Mesendoderm (in vitro differentiated cells): ENCODE results near the gene BICD1.

Experiments used
- DNase-seq: peaks from one replicate; pipeline ENCODE4 v3.0.0; 2013
- H2AK5ac ChIP-seq: 2 replicates; pipeline ENCODE4 v1.6.1; 2013; ENCODE audit warnings: low read length, inconsistent platforms
- H2BK120ac ChIP-seq: 2 replicates; pipeline ENCODE4 v1.6.1; 2013; ENCODE audit warnings: low read depth, mild to moderate bottlenecking, low read length, moderate library complexity, mixed read lengths
- H2BK15ac ChIP-seq: replicated peaks from 2 replicates; pipeline ENCODE4 v1.6.1; 2013; ENCODE audit warnings: low read depth, mild to moderate bottlenecking, moderate library complexity
- H2BK5ac ChIP-seq: 2 replicates; pipeline ENCODE4 v1.6.1; 2013; ENCODE audit warnings: low read length, inconsistent platforms
- H3K18ac ChIP-seq: 2 replicates; pipeline ENCODE4 v1.6.1; 2013; ENCODE audit warnings: mild to moderate bottlenecking, low read length, mixed read lengths
- H3K23ac ChIP-seq: one replicate; pipeline ENCODE4 v1.6.1; 2013; ENCODE audit warnings: low read length
- H3K27ac ChIP-seq: 2 replicates; pipeline ENCODE4 v1.5.1; 2013; ENCODE audit warnings: low read depth, mild to moderate bottlenecking, inconsistent platforms, low read length, moderate library complexity
- H3K27me3 ChIP-seq: 2 replicates; pipeline ENCODE4 v1.6.1; 2013; ENCODE audit warnings: low read length, control low read depth, mild to moderate bottlenecking, inconsistent platforms; ENCODE audit not compliant: insufficient read depth, poor library complexity
- H3K36me3 ChIP-seq: 2 replicates; pipeline ENCODE4 v1.6.1; 2013; ENCODE audit warnings: low read length, inconsistent platforms; ENCODE audit not compliant: control insufficient read depth, insufficient read depth
- H3K4ac ChIP-seq: one replicate; pipeline ENCODE4 v1.6.1; 2013; ENCODE audit warnings: low read depth, mild to moderate bottlenecking, low read length, moderate library complexity
- H3K4me1 ChIP-seq: 2 replicates; pipeline ENCODE4 v1.6.1; 2013; ENCODE audit warnings: low read depth, low read length, inconsistent platforms; ENCODE audit not compliant: control insufficient read depth
- H3K4me2 ChIP-seq: 2 replicates; pipeline ENCODE4 v1.6.1; 2013; ENCODE audit warnings: low read length
- H3K4me3 ChIP-seq: 2 replicates; pipeline ENCODE4 v1.5.1; 2013; ENCODE audit warnings: mild to moderate bottlenecking, low read length
- H3K56ac ChIP-seq: one replicate; pipeline ENCODE4 v1.6.1; 2013; ENCODE audit warnings: low read length
- H3K79me1 ChIP-seq: 2 replicates; pipeline ENCODE4 v1.6.1; 2013; ENCODE audit warnings: low read length, inconsistent platforms
- H3K79me2 ChIP-seq: 2 replicates; pipeline ENCODE4 v1.6.1; 2013; ENCODE audit warnings: mild to moderate bottlenecking, low read length; ENCODE audit not compliant: control insufficient read depth, insufficient read depth
- H3K9ac ChIP-seq: 2 replicates; pipeline ENCODE4 v1.6.1; 2013; ENCODE audit warnings: low read length, inconsistent platforms
- H4K5ac ChIP-seq: one replicate; pipeline ENCODE4 v1.6.1; 2013; ENCODE audit warnings: low read length
- H4K8ac ChIP-seq: one replicate; pipeline ENCODE4 v1.6.1; 2013; ENCODE audit warnings: low read depth, mild to moderate bottlenecking, control low read depth, low read length, moderate library complexity
- WGBS: extraction: QIAGEN DNeasy Blood & Tissue Kit; methylation state at CpG from one replicate; pipeline ENCODE4 v1.1.7; 2013; ENCODE audit warnings: low lambda C conversion rate, missing lambda C conversion rate; ENCODE audit not compliant: insufficient coverage; ENCODE audit errors: extremely low coverage; 5-methylcytosine and 5-hydroxymethylcytosine counted together

Gene BICD1

DNA sequence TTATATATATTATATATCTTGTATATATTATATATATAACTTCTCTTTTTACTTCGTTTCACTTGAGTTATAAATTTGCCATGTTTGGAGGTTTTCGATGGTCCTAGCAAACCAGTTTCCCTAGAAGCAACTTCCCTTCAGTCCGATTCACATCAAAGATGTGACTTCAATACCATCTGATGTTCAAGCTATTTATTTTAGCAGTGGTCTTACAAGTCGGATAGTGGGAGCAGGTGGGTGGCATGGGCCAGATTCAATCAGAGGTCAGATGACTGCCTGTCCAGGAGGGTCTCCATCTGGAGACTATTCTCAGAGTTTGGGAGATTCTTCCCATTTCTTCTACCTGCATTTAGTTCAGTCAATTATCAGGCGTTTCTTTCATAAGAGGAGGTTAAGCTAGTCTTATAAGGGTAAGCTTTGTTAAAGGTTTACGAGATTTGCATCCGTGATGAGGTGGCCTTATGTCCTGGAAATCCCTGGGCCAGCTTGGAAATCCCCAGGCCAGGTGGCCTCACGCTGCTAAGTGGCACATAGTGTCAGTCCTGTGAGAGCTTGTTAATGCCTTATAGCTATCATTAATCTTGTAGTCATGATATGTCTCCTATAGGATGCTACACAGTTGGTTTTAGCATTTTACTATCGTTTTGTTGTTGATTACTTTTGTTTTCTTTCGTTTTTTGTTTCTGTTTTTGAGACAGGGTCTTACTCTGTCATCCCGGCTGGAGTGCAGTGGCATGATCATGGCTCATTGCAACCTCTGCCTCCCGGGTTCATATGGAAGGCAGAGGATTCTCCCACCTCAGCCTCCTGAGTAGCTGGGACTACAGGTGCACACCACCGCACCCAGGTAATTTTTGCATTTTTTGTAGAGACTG lies 145.8 kb downstream of the BICD1 start:
- Histone ChIP-seq H2AK5ac (no peak overlapping the region), H3K27me3 (no peaks in the 10 kb centered on the region)

DNA sequence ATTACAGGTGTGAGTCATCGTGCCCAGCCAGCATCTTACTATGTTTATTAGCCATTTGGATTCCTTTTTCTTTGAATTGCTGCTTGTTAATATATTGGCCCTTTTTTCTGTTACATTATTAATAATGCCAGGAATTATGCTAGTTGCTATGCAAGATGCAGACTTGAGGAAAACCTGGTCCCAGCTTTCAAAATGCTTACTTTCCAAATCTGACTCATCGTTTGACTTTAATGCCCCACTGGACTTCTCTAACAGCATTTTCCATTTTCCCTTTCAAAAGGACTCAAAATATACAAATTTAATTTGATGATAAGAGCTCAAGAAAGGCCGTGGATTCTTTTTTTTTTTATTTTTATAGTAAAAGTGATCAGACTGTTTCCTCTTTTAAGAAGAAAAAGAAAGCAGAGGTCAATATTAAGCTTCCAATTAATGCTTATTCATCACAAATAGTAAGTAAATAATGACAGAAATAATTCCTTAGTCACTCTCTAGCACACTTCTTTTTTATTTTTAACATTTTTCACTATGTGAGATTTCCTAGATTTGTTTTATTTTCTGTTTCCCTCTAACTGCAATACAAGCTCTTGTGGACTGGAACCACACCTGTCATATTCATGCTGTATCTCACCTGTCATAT lies 146.6 kb downstream of the BICD1 start:
- Histone ChIP-seq H3K27me3 (no peaks in the 10 kb centered on the region), H2AK5ac (no peak overlapping the region), H3K4me1 (no peaks in the 10 kb centered on the region), H4K8ac (no peak overlapping the region), H2BK15ac (no peak overlapping the region), H2BK120ac (no peak overlapping the region), H3K56ac (no peak overlapping the region), H2BK5ac (no peak overlapping the region), H3K4me2 (no peak overlapping the region), H3K27ac (no peak overlapping the region), H3K4ac (no peak overlapping the region), H3K18ac (no peak overlapping the region), H3K79me1 (peaks cover 11% of the 10 kb centered on the region), H3K36me3 (no peaks in the 10 kb centered on the region), H3K9ac (no peak overlapping the region), H4K5ac (no peak overlapping the region), H3K4me3 (no peak overlapping the region), H3K23ac (no peak overlapping the region), H3K79me2 (no peaks in the 10 kb centered on the region)
- no peak for DNase-seq
- no CpG with 5 or more reads among the region's 3 CpGs for WGBS

More for the DNA sequence above, 145.8 kb downstream of the BICD1 start:
- H3K4me2 ChIP-seq: no peak overlapping the region
- no peaks in the 10 kb centered on the region for H3K79me2 ChIP-seq
- H3K36me3 ChIP-seq: no peaks in the 10 kb centered on the region
- no peak overlapping the region for H3K4ac ChIP-seq
- no peak overlapping the region for H4K8ac ChIP-seq
- no peak overlapping the region for H3K23ac ChIP-seq
- no peak overlapping the region for H4K5ac ChIP-seq
- H3K4me1 ChIP-seq: no peaks in the 10 kb centered on the region
- no peak overlapping the region for H2BK120ac ChIP-seq
- peaks cover 11% of the 10 kb centered on the region for H3K79me1 ChIP-seq
- H3K27ac ChIP-seq: no peak overlapping the region
- no peak overlapping the region for H2BK5ac ChIP-seq
- H3K4me3 ChIP-seq: no peak overlapping the region
- H3K18ac ChIP-seq: no peak overlapping the region
- no CpG with 5 or more reads among the region's 13 CpGs for WGBS
- no peak overlapping the region for H3K9ac ChIP-seq
- no peak overlapping the region for H2BK15ac ChIP-seq
- DNase-seq: no peak
- H3K56ac ChIP-seq: no peak overlapping the region

DNA sequence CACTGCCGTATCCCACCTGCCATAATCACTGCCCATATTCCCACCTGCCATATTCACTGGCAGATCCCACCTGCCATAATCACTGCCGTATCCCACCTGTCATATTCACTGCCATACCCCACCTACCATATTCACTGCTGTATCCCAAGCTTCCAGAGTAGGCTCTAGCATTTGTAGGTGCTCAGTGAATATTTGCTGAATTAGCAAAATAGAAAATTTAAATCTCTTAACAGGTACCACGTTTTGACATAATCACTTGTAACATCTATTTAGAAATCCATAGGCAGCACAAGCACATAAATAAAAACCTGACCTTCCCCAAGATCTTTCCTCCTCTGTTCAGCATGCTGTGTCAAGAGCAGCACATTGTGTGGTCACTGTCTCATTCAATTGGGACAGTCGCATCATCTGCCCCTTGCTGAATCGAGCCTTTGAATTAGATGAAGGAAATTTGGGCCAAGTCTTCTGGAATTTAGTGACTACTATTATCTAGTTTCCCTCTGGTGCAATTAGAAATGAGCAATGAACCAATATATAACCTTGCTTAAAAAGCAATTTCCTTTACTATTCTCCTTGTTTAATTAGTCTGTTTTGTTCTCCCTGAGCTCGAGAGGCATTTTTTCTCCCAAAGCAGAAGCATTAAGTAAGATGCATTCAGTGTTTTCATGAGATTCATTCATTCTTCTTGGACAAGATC lies 147.8 kb downstream of the BICD1 start:
- H4K8ac ChIP-seq: no peak overlapping the region
- no peak overlapping the region for H2BK5ac ChIP-seq
- H3K18ac ChIP-seq: no peak overlapping the region
- no peak overlapping the region for H3K9ac ChIP-seq
- DNase-seq: no peak
- no CpG with 5 or more reads among the region's 6 CpGs for WGBS
- H2BK120ac ChIP-seq: no peak overlapping the region
- H3K56ac ChIP-seq: no peak overlapping the region
- H2BK15ac ChIP-seq: no peak overlapping the region
- no peak overlapping the region for H2AK5ac ChIP-seq
- no peak overlapping the region for H3K27ac ChIP-seq
- no peaks in the 10 kb centered on the region for H3K79me2 ChIP-seq
- no peaks in the 10 kb centered on the region for H3K36me3 ChIP-seq
- no peak overlapping the region for H4K5ac ChIP-seq
- no peaks in the 10 kb centered on the region for H3K27me3 ChIP-seq
- H3K4me1 ChIP-seq: no peaks in the 10 kb centered on the region
- H3K23ac ChIP-seq: no peak overlapping the region
- no peak overlapping the region for H3K4ac ChIP-seq
- peaks cover 11% of the 10 kb centered on the region for H3K79me1 ChIP-seq
- H3K4me3 ChIP-seq: no peak overlapping the region
- no peak overlapping the region for H3K4me2 ChIP-seq

DNA sequence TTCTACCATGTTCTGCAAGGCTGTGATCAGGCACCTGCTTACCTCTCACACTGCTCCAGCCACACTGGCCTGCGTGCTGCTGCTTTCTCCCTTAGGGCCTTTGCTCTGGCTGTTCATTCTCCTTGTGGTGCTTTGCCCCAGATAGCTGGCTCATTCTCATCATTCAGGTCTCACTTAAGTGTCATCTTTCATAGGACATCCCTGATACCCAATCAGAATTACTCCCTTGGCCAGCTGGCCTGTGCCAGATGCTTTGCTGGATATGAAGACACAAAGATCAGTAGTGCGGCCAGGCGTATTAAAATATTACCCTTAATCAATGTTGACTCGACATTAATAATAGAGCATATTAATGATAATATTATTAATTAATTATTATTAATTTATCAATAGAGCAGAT lies 148.9 kb downstream of the BICD1 start:
- Histone ChIP-seq H3K27ac (no peak overlapping the region), H2BK5ac (no peak overlapping the region), H3K9ac (no peak overlapping the region), H3K79me2 (no peaks in the 10 kb centered on the region), H3K23ac (no peak overlapping the region), H3K79me1 (peaks cover 6% of the 10 kb centered on the region), H3K18ac (no peak overlapping the region), H4K5ac (no peak overlapping the region), H4K8ac (no peak overlapping the region), H3K4me2 (no peak overlapping the region), H3K36me3 (no peaks in the 10 kb centered on the region), H3K4me3 (no peak overlapping the region), H3K27me3 (no peaks in the 10 kb centered on the region), H2BK120ac (no peak overlapping the region), H2AK5ac (no peak overlapping the region), H2BK15ac (no peak overlapping the region), H3K4me1 (no peaks in the 10 kb centered on the region), H3K56ac (no peak overlapping the region), H3K4ac (no peak overlapping the region)
- no CpG with 5 or more reads among the region's 4 CpGs for WGBS
- DNase-seq: no peak

DNA sequence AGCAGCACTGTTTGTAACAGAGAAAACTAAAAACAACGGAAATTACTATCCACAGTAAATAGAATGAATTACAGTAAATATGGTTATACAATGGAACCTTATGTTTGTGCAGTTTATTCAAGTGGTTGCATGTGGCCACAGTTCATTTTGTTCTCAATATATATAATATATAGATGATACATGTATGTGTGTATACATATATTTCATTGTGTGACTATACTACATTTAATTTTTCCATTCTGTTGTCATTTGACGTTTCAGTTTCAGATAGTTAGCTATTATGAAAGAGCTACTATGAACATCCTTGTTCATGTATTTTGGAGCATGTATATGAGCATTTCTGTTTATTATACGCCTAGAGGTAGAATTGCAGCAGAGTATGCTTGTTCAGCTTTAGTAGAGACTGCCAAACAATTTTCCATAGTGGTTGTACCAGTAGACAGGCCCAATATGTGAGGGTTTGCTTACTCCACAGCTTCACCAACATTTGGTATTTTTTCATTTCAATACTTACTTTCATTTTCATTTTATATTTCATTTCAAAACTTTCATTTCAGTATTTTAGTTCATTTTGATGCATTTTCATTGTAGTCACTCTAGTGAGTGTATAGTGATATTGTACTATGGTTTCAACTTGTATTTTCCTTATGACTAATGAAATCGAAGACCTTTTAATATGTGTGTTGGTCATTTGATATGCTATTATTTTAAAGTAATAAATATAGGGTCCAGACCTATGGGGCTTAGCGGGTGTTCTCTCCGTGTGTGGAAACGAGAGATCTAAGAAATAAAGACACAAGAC lies 151.2 kb downstream of the BICD1 start:
- H3K4me3 ChIP-seq: no peak overlapping the region
- no peaks in the 10 kb centered on the region for H3K4me1 ChIP-seq

More for the DNA sequence above, 151.2 kb downstream of the BICD1 start:
- no peak overlapping the region for H3K27ac ChIP-seq
- H3K4me2 ChIP-seq: no peak overlapping the region
- no peaks in the 10 kb centered on the region for H3K27me3 ChIP-seq
- no peak overlapping the region for H3K56ac ChIP-seq
- WGBS: no CpG with 5 or more reads among the region's 7 CpGs
- no peak overlapping the region for H2BK15ac ChIP-seq
- DNase-seq: no peak
- no peaks in the 10 kb centered on the region for H3K36me3 ChIP-seq
- H4K8ac ChIP-seq: no peak overlapping the region
- H2BK5ac ChIP-seq: no peak overlapping the region
- no peak overlapping the region for H2BK120ac ChIP-seq
- no peak overlapping the region for H3K18ac ChIP-seq
- no peak overlapping the region for H2AK5ac ChIP-seq
- H3K9ac ChIP-seq: no peak overlapping the region
- H3K79me2 ChIP-seq: peaks cover 1% of the 10 kb centered on the region
- no peak overlapping the region for H3K4ac ChIP-seq
- H3K79me1 ChIP-seq: peaks cover 8% of the 10 kb centered on the region
- no peak overlapping the region for H4K5ac ChIP-seq
- no peak overlapping the region for H3K23ac ChIP-seq
